Spleen (tissue), 7 donors: ENCODE results near the gene TPK1.

Experiments used
- CTCF ChIP-seq, 11 experiments: fragments of 200-600 bp in 7 of 11; fragments of 450-650 bp in 4 of 11; sonication (generic) in 4 of 11; IDR thresholded peaks in 8 of 11; conservative IDR thresholded peaks in 3 of 11; 1 replicate in 7 of 11; 2 replicates in 4 of 11; pipeline versions ENCODE4 v1.4.0 to v1.8.0; 2016 to 2021; ENCODE audit warnings: antibody characterized with exemption in 11 of 11, inconsistent platforms in 4 of 11, mild to moderate bottlenecking in 1 of 11
- POLR2A ChIP-seq, 3 donors: fragments of 450-650 bp; IDR thresholded peaks; one replicate each; pipeline ENCODE4 v1.5.1; 2017; ENCODE audit warnings: antibody characterized with exemption in 3 of 3, mild to moderate bottlenecking in 1 of 3
- POLR2AphosphoS5 ChIP-seq, 3 donors: sonication (generic); formaldehyde crosslinking; IDR thresholded peaks; one replicate each; pipeline ENCODE4 v1.5.1; 2017; ENCODE audit warnings: antibody characterized with exemption in 3 of 3
- donor health status: DM: no; HTN: no; CAD: no; lungs with moderate emphysema.
- donor health status: DM: no; HTN: no; CAD: no.
- donor health status: DM: no; HTN: no; CAD: no.

- TF ChIP-seq POLR2AphosphoS5 (IDR thresholded peaks at IDR 0.05) (no peak), CTCF (IDR thresholded peaks at IDR 0.05 in 8 of 11, conservative IDR thresholded peaks at IDR 0.05 in 3 of 11) (no peak), POLR2A (IDR thresholded peaks at IDR 0.05) (no peak)
Measured at GRCh38 chr7:144516729-144517525, 318.9 kb downstream of the TPK1 start.
